Panc1 (cell line): Measurements from ENCODE around the gene IL1R2.

ENCODE experiments used
- POLR2AphosphoS5 ChIP-seq: IDR thresholded peaks from 2 replicates; pipeline ENCODE4 v1.6.1; 2012; ENCODE audit warnings: mild to moderate bottlenecking, low read depth, low read length, moderate library complexity
- SIN3A ChIP-seq: IDR thresholded peaks from 2 replicates; pipeline ENCODE4 v1.6.1; 2012; ENCODE audit warnings: low read depth, mild to moderate bottlenecking, low read length, moderate library complexity, borderline replicate concordance; ENCODE audit not compliant: insufficient read depth
- TF ChIP-seq, protein P1 (sequence below), 2 experiments: IDR thresholded peaks; 2 replicates each; pipeline ENCODE4 v1.6.1; 2011 to 2012; ENCODE audit warnings: low read depth in 2 of 2, control low read depth in 1 of 2, low read length in 1 of 2, mild to moderate bottlenecking in 1 of 2, moderate library complexity in 1 of 2; ENCODE audit not compliant: insufficient read depth in 1 of 2
- TF ChIP-seq, protein P2 (sequence below): fragments of 450-650 bp; IDR thresholded peaks from 2 replicates; pipeline ENCODE4 v1.5.1; 2017; ENCODE audit warnings: mild to moderate bottlenecking

DNA sequence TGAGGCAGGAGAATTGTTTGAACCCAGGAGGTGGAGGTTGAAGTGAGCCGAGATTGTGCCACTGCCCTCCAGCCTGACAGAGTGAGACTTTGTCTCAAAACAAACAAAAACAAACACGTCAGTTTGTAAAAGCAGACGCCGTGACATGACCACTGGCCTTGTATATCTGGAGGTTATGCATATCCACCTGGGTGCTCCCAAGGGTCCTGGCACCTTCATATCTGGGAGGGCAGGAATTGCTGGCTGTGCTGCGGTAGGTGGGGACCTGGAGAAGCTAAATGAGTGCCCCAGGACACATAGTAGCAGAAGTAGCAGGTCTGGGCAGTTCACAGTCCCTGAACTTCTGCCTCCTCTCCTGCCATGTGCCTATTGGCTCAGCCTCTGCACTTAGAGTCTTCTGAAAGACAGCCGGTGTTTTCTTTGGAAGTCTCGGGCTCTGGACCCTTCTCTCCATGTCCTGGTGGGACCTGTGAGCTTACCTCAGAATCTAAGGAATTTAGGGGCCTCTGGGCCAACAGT lies 30.9 kb upstream of the IL1R2 start:
- TF ChIP-seq, protein P1, sequence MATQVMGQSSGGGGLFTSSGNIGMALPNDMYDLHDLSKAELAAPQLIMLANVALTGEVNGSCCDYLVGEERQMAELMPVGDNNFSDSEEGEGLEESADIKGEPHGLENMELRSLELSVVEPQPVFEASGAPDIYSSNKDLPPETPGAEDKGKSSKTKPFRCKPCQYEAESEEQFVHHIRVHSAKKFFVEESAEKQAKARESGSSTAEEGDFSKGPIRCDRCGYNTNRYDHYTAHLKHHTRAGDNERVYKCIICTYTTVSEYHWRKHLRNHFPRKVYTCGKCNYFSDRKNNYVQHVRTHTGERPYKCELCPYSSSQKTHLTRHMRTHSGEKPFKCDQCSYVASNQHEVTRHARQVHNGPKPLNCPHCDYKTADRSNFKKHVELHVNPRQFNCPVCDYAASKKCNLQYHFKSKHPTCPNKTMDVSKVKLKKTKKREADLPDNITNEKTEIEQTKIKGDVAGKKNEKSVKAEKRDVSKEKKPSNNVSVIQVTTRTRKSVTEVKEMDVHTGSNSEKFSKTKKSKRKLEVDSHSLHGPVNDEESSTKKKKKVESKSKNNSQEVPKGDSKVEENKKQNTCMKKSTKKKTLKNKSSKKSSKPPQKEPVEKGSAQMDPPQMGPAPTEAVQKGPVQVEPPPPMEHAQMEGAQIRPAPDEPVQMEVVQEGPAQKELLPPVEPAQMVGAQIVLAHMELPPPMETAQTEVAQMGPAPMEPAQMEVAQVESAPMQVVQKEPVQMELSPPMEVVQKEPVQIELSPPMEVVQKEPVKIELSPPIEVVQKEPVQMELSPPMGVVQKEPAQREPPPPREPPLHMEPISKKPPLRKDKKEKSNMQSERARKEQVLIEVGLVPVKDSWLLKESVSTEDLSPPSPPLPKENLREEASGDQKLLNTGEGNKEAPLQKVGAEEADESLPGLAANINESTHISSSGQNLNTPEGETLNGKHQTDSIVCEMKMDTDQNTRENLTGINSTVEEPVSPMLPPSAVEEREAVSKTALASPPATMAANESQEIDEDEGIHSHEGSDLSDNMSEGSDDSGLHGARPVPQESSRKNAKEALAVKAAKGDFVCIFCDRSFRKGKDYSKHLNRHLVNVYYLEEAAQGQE (IDR thresholded peaks at IDR 0.05; ENCODE audit: insufficient read depth in 1 of 2, low read depth in 2 of 2, low read length in 1 of 2): no peak
- TF ChIP-seq SIN3A: no peak
- TF ChIP-seq, protein P2, sequence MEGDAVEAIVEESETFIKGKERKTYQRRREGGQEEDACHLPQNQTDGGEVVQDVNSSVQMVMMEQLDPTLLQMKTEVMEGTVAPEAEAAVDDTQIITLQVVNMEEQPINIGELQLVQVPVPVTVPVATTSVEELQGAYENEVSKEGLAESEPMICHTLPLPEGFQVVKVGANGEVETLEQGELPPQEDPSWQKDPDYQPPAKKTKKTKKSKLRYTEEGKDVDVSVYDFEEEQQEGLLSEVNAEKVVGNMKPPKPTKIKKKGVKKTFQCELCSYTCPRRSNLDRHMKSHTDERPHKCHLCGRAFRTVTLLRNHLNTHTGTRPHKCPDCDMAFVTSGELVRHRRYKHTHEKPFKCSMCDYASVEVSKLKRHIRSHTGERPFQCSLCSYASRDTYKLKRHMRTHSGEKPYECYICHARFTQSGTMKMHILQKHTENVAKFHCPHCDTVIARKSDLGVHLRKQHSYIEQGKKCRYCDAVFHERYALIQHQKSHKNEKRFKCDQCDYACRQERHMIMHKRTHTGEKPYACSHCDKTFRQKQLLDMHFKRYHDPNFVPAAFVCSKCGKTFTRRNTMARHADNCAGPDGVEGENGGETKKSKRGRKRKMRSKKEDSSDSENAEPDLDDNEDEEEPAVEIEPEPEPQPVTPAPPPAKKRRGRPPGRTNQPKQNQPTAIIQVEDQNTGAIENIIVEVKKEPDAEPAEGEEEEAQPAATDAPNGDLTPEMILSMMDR: no peak
- TF ChIP-seq POLR2AphosphoS5: no peak
